TTC549 (cell line): ENCODE measurements around the gene VEGFA.

Experiments used
- FAIRE-seq: peaks from 2 replicates; lab custom pipeline; 2012; peaks lifted over from hg19 to GRCh38; lab: Jason Lieb, UNC

The VEGFA gene

DNA sequence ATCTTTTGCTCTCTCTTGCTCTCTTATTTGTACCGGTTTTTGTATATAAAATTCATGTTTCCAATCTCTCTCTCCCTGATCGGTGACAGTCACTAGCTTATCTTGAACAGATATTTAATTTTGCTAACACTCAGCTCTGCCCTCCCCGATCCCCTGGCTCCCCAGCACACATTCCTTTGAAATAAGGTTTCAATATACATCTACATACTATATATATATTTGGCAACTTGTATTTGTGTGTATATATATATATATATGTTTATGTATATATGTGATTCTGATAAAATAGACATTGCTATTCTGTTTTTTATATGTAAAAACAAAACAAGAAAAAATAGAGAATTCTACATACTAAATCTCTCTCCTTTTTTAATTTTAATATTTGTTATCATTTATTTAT, 15.9 kb downstream of the VEGFA start:
- no peak for FAIRE-seq

DNA sequence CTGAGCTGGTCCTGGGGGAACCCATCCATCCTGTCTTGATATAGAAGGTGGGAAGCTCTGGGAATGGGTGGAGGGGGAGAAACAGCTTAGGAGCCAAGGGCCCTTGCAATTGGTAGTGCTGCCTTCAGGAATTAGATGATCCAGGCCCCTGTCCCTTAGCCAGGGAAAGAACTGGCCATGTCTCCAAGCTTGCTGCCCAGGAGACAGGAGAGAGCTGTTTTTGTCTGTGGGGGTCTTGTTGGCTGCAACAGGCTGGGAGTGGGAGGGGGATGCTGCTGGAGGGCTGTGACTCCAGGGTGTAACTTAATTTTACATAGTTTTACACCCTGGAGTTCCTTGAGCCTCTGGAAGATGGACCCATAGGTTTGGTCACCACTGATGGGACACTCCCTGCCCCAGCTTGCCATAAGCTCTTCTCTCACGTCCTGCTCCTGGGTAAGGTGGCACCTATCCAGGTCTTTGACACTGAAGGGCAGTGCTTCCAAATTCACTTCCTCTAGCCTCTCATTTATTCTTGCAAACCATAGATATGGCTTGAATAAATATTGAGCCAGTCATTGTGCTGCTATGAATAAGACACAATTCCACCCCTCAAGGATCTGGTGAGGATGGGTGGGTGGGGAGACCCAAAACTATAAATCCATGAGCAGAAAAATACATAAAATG, 16.8 kb downstream of the VEGFA start:
- FAIRE-seq, result no peak

DNA sequence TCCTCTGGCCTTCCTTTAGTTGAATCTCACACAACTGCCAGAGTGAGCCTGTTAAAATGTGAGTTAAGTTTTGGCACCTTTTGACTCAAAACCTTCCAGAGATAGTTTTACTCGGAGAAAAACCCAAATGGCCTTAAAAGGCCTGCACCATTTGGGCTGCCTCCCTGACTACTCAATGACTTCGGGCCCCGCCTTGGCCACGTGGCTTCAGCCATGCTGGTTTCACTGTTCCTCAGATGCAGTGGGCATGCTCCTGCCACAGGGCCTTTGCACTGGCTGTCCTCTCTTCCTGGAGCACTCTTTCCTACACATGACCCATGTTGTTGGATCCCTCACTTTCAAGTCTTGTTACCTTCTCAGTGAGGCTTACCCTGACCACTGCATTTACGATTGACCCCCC, 18.3 kb downstream of the VEGFA start:
- FAIRE-seq, result no peak

DNA sequence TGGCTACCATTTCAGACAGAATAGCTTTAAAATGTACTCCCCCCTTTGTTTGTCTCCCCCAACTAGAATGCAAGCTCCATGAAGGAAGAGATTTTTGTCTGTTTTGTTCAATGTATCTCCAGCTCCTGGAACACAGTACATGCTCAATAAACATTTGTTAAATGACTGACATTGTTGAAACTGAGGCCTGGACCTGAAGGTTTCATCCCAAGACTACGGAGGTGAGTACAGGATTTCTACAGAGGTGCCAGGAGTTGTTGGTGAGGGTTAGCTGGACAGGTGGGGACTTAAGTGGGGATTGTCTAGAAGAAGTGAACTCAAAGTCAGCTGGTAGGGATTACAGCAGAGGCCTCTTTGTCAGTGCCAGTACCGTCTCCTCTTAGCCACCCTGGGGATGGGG, 19.4 kb downstream of the VEGFA start:
- FAIRE-seq, result no peak

DNA sequence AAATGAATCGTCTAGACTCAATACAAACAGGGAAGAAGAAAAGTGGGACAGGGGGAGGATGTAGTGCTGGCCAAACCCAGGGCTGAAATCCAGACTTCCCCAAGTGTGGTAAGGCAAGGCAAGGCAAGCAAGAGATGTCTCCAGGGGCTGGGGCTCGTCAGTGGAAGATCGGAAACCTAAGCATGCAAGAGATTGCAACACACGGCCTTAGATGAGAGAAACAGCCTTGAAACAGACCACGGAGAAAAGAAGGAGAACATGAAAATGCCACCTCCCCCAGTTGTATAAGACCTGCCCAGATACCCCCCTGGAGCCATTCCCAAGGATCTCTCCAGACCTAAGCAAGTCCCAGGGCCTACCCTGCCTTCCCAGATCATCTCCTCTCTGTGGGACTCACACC, 20.0 kb downstream of the VEGFA start:
- no peak for FAIRE-seq

DNA sequence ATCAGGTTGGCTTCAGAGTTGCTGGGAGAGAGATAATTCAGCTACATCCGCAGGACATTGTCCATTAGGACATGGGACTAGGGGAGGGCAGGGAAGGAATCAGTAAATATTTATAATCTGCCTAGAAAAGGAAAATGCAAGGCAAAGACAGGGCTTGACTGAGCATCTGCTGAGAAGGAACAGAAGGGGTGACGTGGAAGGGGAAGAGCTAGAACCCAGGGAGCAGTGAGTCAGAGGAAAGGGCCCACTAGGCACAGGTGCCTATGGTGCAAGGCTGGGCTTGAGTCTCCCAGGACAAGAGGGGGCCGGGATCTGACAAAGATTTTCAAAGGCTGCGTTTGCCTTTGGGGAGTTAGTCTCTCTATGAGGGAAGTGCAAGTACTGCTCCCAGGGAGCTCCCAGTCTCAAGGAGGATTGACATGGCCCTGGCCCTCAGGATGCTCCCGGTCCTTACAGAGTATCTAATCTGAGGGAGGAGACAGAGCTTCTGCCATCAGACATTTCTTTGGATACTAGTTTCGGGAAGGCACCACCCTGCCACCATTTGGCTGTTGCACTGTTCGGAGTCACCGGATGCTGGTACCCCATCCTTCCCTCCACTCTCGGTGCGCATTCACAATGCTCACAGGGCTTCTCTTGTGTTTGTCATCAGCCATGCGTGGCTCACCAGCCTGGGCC, 21.9 kb downstream of the VEGFA start:
- FAIRE-seq, result no peak

DNA sequence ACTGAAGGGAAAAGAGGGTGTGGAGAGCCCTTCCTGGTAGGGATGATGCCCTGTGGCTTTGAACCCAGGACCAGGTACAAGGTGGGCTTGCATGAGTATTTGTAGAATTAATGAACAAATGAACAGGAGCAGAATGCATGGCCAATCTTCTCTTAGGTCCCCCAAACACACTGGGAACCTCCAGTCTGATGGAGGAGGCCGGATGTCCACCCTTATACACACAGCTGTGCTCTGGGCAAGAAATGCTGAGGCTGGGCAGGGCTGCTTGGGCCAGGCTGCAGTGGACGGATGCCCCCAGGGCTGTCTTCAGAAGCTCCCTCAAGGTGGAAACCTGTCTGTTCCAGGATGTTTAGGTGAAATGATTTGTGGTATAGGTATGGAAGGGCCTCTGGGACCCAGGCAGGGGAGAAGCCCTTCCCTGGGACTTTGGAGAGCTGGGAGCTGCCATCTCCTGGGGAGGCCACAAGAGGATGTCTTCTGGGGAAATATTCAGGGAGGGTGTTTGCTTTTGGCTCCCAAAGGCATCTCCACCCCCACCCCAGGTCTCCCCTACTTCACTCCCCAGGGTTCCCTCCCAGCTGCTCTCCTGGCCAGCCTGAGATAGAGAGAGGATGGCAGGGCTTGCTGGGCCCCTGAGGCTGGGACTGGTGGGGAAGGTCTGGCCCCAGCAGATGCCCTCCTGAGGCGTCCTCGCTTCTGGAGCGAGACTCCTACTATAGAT, 23.3 kb downstream of the VEGFA start:
- no peak for FAIRE-seq

DNA sequence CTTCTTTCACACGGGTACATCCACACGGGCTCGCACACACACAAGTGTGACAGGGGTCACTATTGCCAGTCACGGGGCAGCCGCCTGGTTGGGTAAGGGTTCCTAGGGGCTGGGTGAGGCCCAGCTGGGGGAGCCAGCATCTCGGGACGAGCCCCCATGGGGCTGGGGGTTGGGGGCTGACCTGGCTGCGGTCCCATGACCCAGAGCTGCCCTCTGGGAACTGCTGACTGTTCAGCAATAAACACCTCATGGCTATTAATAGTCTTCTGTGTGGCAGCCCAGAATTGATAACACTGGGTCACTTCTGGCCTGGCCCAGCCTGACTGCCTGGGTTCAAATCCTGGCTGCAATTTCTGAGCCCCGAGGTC, 23.8 kb downstream of the VEGFA start:
- FAIRE-seq, result no peak

DNA sequence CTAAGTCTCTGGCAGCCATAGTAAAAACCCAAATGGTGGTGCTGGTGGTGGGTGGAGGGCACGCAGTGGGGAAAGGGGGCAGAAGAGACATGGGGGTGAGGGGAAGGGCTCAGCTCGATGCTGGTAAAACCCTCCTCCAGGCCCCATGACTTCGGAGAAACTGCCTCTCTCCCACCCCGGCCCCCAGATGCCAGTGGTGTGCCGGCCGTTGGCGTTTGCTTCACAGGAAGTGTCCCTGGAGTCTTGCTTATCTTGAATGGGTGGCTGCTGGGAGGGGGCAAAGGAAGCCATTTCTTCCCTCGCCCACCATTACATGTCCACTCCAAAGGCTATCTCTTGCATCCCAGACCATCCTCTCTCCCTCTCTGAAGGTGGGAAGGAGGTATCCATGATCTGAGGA, 25.4 kb downstream of the VEGFA start:
- FAIRE-seq, result no peak

DNA sequence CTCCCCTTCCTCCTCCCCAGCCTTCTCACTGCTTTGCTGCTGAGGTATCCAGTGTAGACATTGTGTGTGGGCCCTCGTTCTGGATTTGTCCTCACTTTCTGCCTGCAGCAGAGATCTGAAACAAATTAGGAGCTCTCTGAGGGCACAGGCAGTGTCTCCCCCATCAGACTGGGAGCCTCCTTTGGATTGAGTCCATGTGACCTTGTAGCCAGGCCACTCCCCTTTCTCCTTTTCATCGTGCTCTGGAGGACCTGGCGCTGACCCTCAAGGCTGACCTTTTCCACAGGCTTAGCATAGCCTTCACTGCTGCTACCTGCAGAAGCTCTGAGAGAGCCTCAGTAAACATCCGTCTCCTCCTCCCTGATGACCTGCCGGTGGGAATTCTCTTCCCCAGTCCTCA, 26.2 kb downstream of the VEGFA start:
- no peak for FAIRE-seq

DNA sequence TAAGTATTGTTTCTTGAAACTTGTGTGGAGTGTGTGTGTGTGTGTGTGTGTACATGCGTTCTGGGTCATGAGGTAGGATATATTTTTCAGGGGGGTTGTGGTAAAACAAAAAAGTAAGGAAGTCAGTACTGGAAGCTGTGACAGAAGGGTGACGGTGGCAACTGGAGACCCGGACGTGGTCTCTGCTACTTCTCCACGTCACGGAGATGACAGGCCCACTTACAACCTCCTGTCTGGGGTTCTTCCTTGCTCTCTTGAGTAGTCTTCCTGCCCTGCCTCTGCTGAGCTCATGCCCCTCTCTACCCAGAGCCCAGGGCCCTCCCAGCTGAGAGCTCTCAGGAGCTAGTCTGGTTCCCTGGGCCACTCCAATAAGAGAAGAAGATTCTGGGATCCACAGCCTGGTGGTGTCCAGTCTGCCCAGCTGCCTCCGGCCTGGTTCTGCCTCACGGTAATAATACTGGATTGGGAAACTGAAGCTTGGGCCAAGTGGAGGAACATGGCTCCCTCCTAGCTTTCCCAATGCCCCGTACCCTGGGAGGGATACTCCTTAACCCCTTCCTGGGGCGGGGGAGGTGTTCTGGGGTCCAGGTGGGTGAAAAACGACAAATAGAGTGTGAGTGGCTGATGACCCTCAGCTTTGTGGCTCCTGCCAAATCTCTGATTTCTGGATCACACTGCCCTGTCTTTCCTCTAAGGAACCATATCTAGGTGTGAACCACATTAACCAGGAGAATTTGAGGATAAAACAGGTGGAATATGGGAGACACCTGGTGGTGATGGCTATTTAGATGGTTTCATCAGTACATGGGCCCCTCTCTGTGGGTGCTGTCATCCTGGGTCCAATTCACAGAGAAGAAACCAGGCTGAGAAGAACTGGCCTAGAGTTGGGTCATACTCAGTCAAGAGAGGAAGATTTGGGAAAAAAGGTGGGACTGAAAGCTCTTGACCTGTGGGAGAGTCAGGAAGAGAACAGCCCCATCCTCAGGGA, 27.2 kb downstream of the VEGFA start:
- no peak for FAIRE-seq

DNA sequence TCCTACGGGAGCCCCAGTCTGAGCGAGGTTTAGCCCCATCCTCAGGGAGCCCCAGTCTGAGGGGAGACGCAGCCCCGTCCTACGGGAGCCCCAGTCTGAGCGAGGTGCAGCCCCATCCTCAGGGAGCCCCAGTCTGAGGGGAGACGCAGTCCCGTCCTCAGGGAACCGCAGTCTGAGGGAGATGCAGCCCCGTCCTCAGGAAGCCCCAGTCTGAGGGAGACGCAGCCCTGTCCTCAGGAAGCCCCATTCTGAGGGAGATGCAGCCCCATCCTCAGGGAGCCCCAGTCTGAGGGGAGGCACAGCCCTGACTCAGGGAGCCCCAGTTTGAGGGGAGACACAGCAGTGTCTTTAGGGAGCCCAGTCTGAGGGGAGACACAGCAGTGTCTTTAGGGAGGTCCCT, 27.9 kb downstream of the VEGFA start:
- no peak for FAIRE-seq

DNA sequence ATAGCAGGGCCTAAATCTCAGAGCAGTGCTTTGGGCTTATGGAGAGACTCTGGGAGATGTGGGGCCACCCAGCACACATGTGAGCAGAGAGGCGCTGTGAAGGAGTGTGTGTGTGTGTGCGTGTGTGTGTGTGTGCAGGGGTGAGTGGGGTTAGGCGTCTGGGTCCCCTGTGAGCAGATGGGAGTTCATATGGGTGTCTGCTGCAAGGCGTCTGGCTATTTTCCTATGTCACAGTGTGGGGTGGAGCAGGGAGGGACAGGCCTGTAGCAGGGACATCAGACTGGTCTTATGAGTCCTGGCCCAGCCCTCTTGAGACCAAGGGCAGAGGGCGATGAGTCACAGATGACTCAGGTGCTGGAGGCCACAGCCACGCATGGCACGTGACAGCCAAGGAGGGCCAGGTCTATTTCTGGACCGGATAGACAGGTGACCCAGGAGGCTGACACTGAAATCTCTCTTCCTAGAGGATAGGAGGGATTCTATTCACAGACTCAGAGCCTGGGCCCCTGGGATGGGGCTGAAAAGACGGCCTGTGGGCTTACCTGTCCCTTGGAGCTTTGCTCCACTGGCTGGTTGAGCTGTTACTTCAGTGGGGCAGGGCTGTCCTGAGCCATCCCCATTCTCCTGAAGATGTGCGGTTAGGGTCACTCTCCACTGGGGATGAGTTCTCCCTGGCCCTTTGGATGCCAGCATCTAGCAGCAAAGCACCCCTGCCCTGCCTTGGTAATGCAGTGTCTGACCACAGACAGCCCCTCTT, 28.9 kb downstream of the VEGFA start:
- no peak for FAIRE-seq

DNA sequence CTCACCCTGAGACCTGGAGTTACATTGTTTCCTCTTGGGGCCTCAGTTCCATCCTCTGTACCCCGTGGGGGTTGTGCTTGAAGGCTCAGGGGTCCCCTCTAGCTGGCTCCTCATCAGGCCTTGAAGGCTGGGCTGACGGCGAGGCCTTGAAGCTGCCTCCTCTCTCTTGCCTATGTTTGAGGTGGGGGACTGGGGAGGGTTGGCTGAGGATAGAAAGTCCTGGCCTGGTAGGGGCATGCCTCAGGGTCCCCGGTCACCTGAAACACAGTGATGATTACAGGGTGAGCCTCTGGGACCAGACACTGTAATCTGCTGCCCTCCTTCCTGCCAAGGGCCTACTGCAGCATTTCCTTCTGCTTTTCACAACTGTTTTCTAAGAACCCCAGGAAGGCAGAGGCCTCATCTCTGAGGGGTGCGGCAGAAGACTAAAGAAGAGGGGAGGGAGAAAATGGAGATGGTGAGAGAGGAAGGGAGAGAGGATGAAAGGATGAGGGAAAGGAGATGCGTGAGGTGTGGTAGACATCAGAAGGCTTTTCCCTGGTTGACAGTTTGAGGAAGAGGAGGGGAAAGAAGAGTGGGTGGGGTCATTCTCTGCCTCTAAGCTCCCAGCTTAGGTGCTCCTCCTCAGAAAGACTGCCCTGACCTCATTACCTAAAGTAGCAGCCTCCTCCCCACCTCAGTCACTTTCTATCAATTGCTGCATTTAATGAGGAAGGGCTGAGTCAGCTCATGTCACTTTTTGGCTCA, 29.7 kb downstream of the VEGFA start:
- no peak for FAIRE-seq

DNA sequence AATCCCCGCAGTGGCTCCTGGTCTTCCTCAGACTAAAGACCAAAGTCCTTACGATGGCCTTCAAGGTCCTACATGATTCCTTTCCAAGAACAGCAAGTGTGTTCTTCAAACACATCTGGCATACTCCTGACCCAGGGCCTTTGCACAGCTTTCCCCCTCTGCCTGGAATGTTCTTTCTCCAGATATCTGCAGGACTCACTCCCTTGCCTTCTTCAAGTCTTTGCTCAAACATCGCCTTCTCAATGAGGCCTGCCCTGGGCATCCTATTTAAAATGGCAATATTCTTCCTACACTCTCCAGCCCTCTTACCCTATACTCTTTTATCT, 30.2 kb downstream of the VEGFA start:
- FAIRE-seq, result no peak

DNA sequence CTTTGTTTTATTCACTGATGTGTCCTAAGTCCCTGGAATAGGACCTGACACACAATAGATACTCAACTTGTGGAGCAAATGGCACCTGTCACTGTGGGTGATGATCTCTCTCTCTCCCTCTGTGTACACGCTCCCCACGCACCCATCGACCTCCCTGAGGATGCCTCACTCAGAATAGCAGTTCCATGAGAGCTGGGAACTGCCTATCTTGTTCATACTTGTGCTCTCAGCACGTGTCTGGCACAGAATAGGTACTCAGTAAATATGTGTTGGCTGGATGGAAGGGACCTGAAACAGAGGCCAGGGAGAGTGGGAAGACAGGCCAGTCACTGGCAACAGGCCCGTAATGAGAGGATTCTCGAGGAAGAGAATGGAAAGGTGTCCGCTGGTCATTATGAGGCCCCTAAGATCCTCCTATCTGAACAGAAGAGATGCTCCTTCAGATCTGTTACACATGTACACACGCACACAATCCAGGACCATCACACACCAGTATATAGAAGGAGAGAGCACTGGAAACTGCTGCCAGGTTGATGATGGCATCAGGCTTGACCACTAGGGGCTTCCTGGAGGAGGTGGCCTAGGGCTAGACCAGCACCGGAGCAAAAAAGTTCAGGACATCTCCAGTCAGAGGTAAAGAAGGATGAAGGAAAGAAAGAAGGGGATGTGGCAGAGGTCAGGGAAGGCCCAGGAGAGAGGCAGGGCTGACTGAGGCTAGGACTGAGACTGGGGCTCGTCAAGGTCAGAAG, 30.9 kb downstream of the VEGFA start:
- FAIRE-seq, result no peak

DNA sequence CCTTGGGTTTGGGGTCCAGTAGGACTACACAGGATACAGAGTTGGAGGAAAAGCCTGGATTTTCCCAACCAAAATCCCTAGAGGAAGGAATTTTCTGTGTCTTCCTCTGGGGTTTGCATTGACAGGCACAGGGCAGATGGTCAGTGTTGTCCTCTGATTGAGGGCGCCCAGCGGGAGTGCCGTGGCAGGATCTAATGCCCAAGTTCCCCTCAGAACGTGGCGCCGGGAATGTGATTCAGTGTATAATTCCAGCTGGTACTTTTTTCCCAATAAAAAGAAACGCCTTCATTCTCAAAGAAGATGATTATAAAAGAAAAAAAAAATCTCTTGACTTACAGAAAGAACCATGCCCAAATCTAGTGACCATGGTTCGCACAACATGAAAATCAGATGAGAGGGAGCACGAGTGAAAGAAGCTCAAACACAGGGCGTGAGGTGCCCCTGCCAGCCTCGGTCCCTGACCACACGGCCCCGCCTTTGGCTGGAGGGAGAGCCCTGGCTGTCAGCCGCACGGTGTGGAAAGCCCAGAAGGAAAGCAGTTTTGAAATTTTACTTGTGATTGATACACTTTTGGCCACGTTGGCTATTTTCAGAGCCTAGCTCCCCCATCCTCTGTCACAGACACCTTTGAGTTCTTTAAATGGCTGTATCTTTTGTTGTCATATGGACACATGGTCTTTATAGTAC, 31.6 kb downstream of the VEGFA start:
- FAIRE-seq, result no peak

DNA sequence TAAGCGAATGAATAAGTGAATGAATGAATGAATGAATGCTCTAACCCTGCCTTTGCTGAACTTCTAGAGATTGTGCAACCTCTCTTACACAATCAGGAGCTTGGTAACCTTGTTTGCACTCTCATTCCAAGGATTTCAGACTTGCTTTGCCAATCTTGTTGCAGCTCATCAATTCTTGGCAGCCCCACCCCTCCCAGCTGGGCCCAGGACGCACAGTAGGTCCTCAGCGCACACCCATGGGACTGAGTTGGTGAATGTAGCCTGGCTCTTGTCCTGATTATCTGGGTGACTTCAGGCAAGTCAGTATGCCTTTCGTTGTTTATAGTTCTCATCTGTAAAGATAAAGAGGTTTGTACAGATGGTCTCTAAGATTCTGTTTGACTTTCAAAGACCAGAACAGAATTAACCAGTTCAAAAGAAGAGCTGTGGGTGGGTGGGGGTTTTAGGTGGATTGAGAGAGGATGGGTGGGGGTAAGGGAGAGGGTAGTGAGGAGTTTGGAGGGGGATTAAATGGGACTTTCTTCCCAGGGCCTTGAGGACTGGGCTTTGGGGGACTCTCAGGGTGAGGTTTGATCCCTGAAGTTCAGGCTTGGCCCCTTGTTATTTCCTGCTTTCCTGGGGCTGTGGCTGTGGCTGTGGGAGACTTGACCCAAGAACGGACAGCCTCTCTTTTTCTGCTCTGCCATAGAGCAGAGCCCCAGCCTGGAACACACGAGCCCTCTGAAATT, 33.2 kb downstream of the VEGFA start:
- FAIRE-seq, result no peak
